HG03439 (cell line): ENCODE results near the gene GALNT9.

ENCODE experiments used
- ATAC-seq: cut with Tn5 transposase; IDR thresholded peaks from one replicate; pipeline ENCODE4 v1.9.1; 2021; ENCODE audit warnings: mild to moderate bottlenecking, moderate library complexity; ENCODE audit not compliant: unreplicated experiment

GALNT9 gene

GRCh38 chr12:132344601-132345000, 15.2 kb upstream of the GALNT9 start:
- ATAC-seq: no peak

GRCh38 chr12:132344181-132344580, 14.8 kb upstream of the GALNT9 start:
- ATAC-seq: no peak

DNA sequence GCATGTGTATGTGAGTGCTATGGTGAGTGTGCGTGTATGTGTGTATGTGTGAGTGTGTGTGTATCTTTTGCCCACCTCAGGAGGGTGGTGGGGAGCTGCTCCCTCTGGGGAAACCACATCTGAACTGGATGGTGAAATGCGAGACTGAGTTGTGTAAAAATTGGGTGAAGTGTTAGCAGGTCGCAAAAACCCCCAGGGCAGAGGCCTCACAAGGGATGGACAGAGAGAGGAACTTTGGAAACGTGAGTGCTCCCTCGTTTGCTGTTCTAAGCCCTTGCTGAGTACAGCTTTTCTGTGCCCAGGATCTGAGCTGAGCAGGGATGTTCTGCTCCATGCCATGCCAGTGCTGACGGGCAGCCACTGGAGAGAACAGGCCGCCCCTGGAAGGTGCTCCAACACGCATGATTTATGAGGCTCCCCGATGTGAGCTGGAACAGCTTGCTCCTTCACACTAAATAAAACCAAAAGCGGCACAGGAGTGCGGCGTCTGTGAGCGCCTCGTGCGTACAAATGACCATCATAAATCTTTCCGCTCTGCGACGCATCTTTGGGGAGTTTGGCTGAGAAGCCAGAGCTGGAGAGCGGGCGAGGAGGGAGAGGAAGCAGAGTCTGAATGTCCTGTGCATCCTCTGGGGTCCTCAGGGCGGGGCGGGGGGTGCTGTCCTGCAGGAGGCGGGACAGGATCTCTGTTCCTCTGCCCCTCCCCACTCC, 14.1 kb upstream of the GALNT9 start:
- no peak for ATAC-seq

DNA sequence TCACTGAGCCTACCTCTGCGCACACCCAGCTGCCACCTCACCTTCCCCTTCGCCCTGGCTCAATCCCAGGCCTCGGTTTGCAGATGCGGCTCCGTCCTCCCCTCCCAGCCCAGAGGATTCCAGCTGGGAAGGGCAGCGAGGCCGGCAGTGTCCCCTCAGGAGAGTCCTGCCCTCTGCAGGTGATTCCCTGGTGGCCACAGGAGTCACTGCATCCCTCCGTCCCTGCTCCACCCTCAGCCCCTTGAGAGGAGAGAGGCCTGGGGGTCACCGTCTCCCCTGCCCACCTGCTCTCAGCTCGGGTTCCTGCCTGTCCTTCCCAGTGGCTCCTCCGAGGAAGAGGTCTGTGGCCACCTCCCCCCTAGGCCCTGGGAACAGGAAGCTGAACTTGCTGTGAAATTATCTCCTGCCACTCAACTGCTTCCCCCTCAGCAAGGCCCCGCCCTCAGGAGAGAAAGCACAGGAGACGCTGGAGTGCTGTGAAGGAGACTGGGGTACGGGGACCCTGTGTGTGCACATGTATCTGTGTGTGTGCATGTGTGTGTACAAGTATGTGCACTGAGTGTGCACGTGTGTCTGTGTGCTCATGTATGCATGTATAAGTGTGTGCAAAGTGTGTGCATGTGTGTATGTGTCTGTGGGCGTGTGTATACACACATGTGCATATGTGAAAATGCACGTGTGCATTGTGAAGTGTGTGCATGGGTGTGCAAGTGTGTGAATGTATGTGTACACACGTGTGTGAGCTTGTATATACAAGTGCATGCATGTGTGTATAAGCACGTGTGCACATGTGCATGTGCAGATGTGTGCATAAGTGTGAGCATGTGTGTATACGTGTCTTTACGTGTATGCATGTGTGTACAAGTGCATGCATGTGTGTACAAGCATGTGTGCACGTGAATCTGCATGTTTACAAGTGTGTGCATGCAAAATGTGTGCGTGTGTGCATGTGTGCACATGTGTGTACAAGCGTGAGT, 13.2 kb upstream of the GALNT9 start:
- ATAC-seq: no peak

DNA sequence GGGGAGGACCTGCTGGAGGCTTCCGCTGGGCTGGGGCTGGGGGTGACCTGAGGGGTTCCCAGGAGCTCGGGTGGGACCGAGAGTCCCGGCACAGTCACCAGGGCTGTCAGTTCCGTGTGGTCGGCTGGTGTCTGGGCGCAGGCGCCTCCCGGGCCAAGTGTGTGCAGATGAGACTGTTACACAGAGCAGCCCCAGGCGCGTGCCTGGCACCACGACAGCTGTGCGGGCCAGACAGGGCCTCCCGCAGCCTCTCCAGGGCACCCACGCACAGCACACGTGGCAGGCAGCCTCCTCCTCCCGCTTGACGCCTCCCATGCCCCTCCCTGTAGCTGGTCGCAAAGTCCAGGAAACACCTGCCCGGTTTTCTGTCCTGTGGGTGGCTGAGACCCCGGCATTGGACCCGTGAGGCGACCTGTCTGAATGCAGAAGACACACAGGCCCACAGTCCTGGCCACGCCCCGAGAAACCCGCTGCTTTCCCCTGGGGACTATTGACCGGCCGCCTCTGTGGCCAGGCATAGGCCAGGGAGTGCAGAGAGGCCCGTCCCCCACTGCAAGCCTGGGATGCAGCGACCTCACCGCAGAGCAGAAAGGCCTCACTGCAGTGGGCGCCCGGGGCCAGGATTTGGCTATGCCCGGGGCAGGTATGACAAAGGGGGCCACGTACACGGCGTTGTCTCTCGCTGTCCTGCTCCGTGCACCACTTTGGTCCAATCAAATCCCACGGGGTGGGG, 12.1 kb upstream of the GALNT9 start:
- ATAC-seq: no peak

DNA sequence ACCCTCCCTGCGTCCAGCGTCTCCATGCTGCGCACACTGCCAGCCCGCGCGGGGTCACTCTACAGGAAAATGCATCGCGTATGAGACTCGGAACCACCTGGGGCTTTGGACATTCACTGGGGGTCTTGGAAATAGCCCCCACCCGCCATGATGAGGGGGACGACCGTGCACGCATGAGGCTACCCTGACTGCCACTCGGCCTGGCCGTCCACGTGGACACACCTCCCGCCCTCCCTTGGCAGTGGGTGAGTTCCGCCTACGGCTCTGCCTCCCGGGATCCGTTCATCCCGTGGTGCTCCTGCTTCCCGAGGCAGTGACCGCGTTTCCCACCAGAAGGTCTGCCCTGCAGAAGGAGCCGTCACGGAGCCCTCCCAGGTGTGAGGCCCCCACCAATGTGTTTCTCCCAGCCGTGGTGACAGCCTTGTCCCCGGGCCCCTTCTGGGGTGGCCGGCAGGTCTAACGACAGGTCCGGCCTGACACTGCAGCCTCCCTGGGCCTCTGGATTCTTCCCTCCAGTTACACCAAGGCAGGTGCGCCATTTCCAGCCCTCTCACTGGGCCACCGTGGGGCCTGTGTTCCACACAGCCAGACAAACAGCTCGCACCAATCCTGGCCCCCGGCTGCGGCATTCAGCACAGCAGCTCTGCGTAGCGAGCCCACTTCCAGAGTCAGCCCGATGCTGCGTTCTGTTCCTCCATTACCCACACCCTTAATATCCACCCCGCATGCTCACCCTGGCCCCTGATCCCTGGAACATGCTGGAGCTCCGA, 11.1 kb upstream of the GALNT9 start:
- no peak for ATAC-seq

DNA sequence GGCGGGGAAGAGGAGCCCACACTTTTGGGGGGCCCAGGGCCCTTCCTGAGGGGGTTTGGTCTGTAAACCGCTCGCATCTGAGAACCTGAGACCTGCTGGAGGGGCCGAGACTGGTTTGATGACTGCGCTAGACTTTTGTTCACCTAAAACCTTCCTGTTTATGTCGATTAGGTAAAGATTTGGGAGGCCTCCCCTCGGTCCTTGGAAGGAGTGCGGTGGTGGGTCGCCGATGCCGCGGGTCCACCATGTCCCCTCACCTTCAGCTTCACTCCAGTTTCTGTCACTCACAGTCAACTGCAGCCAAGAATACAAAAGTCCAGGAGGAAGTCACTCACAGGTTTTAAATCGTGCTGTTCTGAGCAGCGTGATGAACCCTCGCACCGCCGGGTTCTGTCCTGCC, 10.5 kb upstream of the GALNT9 start:
- ATAC-seq: no peak

DNA sequence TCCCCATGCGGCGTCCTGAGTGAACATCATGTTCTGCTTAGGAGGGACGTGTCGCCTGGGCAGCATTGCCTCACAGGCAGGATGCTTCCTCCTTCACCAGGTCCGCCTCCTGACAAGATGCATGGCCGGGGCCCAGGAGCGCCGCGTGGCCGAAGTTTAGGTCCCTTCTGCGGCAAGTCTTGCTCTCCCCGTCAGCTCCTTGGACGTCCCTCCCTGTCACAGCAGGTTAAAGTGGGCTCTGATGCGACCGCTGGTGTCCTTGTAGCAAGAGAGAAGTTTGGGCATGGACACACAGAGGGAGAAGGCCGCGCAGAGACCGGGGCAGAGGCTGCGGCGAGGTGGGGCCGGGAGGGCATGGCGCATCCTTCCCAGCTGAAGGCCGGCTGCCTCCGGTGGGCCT, 9.4 kb upstream of the GALNT9 start:
- no peak for ATAC-seq

GRCh38 chr12:132338311-132338710, 8.9 kb upstream of the GALNT9 start:
- no peak for ATAC-seq

GRCh38 chr12:132337557-132337956, 8.2 kb upstream of the GALNT9 start:
- ATAC-seq: no peak

GRCh38 chr12:132336451-132337413, 7.3 kb upstream of the GALNT9 start:
- no peak for ATAC-seq

GRCh38 chr12:132335179-132335756, 5.9 kb upstream of the GALNT9 start:
- no peak for ATAC-seq

DNA sequence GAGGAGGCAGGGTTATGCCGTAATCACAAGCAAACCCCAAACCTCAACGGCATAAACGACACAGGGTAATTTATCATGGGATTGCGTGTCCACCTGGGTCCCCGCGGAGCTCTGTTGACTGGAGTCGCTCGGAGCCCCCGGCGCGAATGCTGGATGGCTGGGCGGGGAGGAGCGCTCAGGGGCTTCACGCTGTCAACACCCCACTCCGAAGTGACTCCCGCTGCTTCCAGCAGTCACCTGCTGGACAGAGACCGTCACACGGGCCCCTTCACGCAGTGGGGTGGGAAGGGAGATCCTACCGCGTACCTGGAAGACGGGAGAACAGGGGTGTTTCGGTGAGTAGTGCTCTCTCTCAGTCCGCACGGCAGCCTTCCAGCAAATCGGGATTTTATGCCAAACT, 4.4 kb upstream of the GALNT9 start:
- no peak for ATAC-seq

- ATAC-seq: no peak
Observed at GRCh38 chr12:132333273-132333672, 3.9 kb upstream of the GALNT9 start.

- no peak for ATAC-seq
Observed at GRCh38 chr12:132330549-132330881, 1.1 kb upstream of the GALNT9 start.

GRCh38 chr12:132329720-132330548, 545 bp upstream of the GALNT9 start:
- ATAC-seq: no peak

- ATAC-seq: no peak
Observed at GRCh38 chr12:132328282-132329029, 933 bp downstream of the GALNT9 start.
